Middle frontal gyrus (tissue), 1 donor: ENCODE measurements around the gene CACNA1D.

Experiments
- DNase-seq: peaks from one replicate; pipeline ENCODE4 v3.0.0-alpha.2; 2015; ENCODE audit warnings: low spot score; ENCODE audit errors: extremely low spot score

CACNA1D gene

GRCh38 chr3:53804697-53805462 is 310.5 kb downstream of the CACNA1D start:
- no peak for DNase-seq

- DNase-seq = no peak
Measured at GRCh38 chr3:53805463-53806159, 311.2 kb downstream of the CACNA1D start.

GRCh38 chr3:53806182-53807116 is 312.0 kb downstream of the CACNA1D start:
- peak; percentile 48 for DNase-seq

GRCh38 chr3:53807117-53807810 is 312.9 kb downstream of the CACNA1D start:
- DNase-seq = no peak

- DNase-seq = no peak
Measured at GRCh38 chr3:53808496-53808895, 314.1 kb downstream of the CACNA1D start.

- no peak for DNase-seq
Measured at GRCh38 chr3:53809267-53809666, 314.9 kb downstream of the CACNA1D start.

GRCh38 chr3:53809764-53810400 is 315.5 kb downstream of the CACNA1D start:
- no peak for DNase-seq

- DNase-seq = no peak
Measured at GRCh38 chr3:53811143-53811927, 316.9 kb downstream of the CACNA1D start.

GRCh38 chr3:53812434-53812833 is 318.0 kb downstream of the CACNA1D start:
- DNase-seq = no peak

- DNase-seq = no peak
Measured at GRCh38 chr3:53813229-53813628, 318.8 kb downstream of the CACNA1D start.

GRCh38 chr3:53813876-53814275 is 319.5 kb downstream of the CACNA1D start:
- DNase-seq = no peak

GRCh38 chr3:53815067-53815466 is 320.7 kb downstream of the CACNA1D start:
- DNase-seq = no peak

GRCh38 chr3:53815651-53816050 is 321.2 kb downstream of the CACNA1D start:
- DNase-seq = no peak

- no peak for DNase-seq
Measured at GRCh38 chr3:53816425-53816824, 322.0 kb downstream of the CACNA1D start.

- no peak for DNase-seq
Measured at GRCh38 chr3:53817211-53817610, 322.8 kb downstream of the CACNA1D start.

- no peak for DNase-seq
Measured at GRCh38 chr3:53817809-53818208, 323.4 kb downstream of the CACNA1D start.

- no peak for DNase-seq
Measured at GRCh38 chr3:53818221-53819162, 324.1 kb downstream of the CACNA1D start.

- no peak for DNase-seq
Measured at GRCh38 chr3:53819163-53819868, 324.9 kb downstream of the CACNA1D start.
